SIG-M5 treated with dmso at 0.1 percent for 504 hours (cell line): Measurements from ENCODE around the gene CCNQ.

ENCODE experiments used
- DNase-seq: peaks from one replicate; lab custom pipeline; 2025; ENCODE audit not compliant: unreplicated experiment; lab: John Stamatoyannopoulos, UW

Gene CCNQ

DNA sequence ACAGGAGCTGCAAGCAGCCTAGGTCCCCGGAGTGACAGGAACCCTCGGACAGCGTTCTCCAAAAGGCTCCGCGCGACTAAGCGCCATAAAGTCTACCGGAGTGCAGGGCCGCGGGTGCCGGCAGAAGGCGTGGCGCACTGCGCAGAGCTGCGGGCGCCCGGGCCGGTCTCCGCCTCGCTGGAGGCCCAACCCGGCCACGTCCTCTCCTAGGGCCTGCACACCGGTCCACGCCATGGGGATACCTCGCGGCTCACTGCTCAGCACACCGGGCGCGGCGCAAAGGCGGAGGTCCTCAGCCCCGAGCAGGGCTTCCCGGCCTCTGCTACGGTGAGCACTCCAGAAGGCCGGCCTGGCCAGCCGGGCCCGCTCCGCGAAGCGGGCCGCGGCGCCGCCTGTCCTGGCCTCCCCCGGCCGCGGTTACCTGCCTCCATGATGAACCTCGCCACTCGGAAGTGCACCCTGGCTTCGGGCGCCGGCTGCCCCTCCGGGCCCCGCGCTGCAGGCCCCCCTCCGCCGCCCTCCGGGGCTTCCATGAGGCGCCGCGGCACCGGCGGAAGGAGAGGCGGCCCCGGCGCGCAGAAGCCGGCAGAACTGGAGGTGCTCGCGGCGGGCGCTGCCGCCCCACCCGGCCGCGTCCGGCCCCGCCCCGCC is at the start of gene CCNQ:
Gene CCNQ (minus strand): TSS at position 599 of the 651 bp plus-strand sequence. CDS start 66 bp downstream, at position 533.
- DNase-seq, result no peak

DNA sequence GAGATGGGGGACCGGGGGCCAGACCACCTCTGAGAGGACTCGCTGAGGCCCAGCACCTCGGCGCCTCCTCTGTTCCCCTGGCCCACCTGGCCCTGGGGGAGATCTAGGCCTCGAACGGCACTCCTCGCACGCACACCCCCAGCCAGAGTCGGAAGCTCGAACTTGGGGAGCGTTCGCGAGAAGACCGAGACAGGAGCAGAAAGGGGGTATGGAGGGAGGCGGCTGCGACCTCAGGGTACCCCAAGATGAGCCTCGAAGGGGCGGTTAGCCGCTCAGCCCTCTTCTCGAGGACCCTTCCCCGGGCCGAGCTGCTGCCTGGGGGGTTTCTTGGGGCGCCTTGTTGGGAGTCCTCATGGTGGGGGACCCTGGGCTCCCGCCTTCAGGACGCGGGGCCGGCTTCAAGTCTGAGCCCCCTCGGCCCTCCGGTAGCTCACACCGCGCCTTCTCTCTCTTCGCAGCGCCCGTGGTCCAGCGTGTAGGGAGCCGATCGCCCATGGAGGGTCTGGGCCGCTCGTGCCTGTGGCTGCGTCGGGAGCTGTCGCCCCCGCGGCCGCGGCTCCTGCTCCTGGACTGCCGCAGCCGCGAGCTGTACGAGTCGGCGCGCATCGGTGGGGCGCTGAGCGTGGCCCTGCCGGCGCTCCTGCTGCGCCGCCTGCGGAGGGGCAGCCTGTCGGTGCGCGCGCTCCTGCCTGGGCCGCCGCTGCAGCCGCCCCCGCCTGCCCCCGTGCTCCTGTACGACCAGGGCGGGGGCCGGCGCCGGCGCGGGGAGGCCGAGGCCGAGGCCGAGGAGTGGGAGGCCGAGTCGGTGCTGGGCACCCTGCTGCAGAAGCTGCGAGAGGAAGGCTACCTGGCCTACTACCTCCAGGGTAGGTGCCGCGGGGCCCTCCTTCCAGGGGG is 48.8 kb upstream of the CCNQ start:
- DNase-seq, result no peak

DNA sequence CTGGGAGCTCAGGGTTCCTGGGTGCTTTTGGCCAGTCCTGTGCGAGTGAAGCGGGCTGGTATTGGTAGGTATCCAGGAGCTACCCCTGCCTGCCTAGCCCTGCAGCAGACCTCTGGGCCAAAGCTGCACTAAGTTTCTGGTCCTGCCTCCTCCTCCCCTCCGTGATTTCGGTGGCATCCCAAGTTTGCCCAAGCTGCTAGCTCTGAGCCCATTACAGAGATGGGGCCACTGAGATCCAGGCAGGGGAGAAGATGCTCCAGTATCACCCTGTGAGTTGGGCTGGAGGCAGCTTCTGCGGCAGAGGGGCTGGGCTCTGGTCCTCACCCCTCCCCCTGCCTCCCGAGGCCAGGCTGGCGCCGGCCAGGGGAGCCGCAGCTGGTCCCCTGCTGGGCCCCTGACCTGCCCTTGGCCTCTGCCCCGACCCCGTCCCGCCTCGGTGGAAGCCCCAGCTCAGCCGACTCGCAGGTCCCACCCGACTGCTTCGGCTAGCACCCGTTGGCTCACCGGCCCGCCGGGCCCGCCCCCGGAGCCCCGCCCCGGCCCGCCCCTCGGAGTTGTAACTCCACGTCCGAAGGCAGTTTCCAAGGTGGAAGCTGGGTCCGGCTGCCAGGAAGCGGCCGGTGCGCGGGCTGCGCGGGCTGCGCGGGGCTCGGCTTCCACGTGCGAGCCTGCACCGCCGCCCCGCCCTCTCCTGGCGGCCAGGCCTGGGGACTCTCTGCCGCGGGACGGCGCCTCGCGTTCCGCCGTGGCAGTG is 47.9 kb upstream of the CCNQ start, which contains the start of gene DUSP9:
Gene DUSP9 (plus strand): TSS at position 584 of the 754 bp plus-strand sequence. CDS start 751 bp downstream, outside the sequence.
- DNase-seq, result no peak

DNA sequence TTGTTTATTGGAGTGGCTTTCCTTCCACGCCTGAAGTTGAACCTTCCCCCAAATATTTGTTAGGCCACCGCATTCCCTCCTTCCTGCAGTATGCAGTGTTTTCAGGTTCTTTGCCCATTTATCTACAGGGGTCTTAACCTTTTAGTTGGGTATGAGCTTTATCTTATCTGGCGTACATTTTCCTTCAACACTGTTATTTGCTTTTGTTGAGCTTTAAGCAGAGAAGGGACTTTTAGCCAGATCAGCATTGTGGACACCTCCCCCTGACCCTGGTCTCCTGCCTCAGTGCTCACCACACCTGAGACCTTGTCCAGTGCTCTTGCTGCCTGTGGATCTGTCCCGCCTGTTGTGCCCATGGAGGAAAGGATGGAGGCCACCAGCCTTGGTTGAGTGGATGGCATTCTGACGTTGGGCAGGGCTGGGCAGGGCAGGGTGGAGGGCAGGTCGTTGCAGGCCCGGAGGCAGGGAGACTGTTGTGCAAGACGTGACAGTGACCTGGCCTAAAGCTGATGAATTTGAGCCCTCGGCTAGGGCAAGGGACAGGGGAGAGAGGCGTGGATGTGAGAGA is 47.1 kb upstream of the CCNQ start:
- no peak for DNase-seq

DNA sequence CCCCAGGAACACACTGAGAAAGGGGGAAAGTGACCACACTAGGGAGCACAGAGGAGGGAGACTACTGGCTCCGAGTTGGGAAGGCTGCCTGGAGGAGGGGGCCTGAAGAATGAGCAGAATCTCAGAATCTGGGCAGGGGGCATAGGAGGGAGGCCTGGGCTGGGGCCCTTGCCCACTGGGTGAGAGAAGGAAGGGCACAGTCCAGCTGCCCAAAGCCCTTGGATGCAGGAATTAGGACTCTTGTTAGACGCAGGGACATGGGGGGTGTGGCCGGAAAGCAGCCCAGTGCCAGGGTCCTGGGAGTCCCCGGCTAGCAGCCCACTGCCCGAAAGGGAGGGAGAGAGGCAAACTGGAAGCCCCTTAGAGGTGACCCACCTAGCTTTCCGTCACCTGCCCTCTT is 46.2 kb upstream of the CCNQ start:
- DNase-seq, result no peak

DNA sequence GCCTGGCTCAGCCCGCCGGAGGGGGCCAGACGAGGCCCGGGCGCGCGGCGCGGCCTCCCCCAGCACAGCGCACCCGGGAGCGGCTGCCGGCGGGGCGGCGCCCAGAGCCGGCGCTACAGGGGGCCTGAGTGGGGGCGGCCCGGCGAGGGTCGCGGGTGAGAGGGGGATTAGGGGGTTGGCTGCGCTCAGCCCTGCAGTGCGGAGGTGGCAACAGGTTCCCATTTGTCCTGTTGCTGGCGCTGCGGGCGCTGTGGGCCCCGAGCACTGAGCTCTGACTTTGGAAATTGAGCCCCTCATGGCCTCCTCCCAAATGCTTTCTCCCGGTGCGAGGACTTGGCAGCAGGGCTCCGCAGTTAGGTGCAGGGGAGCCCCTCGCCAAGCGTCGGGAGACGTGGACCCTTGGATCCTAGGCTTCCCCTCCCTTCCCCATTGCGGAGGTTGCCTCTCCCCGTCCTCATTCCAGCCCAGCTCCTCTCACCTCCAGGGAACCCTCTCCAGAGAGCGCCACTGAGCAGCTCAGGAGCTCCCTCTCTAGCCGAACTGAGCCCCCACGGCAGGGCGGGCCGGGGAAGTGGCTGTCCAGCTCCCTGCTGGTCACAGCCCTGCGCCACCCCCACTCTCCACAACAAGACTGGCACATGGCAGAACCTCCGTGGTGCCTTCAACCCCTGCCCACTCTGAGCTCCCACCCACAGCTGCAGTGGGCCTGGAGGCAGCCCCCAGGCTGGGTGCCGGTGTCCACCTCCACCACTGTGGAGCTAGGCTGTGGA is 45.6 kb upstream of the CCNQ start:
- no peak for DNase-seq

DNA sequence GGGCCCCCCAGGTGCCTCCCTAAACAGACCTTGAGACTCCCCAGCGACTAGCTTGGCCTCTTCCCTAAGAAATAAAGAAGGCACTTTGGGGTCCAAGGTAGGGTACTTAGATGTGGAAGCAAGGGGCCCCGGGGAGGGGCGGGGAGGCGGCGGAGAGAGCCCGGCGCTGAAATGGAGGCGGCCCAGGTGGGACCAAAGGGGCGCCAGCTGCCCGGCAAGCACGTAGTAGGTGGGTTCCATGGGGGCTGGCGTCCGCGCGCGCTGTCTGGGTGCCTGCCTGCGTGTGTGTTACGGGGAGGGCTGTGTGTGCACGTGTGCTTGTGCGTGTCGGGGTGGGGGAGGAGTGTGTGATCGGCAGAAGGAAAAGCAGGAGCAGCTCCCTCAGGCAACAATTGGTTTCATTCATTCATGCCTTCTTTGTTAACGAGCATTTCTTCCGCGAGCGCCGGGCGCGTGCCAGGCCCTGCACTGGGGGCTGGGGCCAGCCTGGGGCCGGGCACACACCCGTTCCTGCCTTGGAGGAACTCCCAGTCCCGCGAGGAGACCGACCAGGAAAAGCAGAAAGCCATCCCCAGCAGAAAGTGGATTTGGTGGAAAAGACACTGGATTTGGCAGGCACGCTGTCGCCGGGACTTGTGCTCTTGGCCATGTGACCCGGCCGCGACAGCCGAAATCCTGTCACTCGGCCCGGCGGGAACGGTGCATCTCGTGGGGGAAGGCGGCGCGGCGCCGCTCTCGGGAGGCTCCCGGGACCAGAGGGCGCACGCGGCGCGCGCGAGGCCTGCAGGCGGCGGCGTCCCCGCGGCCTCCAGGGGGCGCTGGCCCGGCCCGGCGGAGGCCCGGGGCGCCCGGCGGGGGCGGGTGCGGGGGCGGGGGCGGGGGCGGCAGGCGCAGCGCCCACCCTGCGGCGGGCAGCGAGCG is 44.8 kb upstream of the CCNQ start:
- no peak for DNase-seq

DNA sequence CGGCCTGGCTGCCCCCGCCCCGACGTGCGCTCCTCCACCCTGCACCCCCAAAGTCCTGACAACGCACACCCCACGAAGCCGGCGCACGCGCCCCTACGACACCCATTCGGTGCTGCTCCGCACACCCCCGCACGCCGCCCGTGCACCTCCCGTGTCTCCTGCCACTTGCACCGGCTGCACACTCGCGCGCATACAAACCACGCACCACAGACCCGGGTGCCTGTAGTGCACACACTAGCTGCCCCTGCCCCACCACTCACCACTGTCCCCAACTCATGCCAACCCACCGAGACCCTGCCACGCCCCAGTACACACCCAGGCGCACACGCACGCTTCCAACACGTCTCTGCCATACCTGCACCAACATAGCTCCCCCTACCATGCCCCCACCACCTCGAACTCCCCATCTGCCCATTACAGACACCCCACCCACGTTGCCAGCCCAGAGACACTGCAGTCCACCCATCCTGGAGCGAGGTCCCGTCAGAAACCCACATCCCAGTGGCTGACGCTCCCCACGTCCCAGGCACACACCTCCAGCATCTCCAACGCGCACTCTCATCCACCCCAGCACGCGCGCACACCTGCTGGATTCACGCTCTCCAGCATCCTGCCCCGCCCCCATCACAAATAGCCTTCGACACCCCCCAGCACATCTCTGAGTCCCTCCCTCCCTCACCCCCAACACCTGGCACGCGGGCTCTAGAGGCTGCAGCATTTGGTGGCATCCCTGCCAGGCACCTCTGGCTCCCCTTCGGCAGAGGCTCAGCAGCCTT is 43.9 kb upstream of the CCNQ start:
- no peak for DNase-seq

DNA sequence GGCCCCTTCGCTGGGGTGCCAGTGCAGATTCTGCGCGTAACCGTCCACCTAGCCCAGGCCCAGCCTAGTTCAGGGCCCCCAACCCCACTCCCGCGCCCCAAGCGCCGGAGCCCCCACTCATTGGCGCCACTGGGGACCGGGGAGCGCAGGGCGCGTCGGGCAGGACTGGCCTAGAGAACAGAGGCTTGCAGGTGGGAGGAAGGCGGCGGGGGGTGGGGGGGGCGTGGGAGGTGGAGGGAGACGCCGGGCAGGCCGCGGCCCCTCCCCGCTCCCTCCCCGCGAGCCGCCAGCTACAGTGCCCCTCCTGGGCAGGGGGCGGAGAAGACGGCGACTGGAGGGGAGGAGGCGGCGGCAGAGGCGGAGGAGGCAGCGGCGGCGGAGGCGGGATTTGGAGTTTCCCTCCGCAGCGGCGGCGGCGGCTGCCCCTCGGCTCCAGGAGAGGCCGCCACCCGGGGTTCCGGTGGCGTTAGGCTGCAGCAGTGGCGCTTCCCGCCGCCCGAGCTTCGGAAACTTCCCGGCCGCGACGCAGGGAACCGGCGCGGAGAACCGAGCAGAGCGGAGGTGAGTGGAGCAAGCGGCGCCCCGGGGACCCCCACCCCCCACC is 43.2 kb upstream of the CCNQ start:
- DNase-seq, result no peak

DNA sequence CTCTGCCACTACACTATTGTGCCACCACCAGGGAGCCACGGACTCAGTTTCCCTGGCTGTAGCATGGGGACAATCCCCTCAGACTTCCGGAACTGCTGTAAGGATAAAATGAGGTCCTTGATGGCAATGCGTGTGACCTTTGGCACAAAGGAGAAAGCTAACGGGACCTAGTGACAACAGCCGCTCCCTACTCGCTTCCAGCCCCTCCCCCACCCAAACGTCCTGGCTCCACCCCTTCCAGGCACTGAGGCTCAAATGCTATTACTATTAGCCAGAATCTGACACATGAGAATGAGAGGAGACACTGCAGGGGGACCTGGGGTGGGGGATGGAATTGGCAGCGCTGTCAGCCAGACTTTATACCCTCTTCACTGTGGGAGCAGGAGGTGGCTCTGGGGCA is 42.7 kb upstream of the CCNQ start:
- DNase-seq, result no peak

DNA sequence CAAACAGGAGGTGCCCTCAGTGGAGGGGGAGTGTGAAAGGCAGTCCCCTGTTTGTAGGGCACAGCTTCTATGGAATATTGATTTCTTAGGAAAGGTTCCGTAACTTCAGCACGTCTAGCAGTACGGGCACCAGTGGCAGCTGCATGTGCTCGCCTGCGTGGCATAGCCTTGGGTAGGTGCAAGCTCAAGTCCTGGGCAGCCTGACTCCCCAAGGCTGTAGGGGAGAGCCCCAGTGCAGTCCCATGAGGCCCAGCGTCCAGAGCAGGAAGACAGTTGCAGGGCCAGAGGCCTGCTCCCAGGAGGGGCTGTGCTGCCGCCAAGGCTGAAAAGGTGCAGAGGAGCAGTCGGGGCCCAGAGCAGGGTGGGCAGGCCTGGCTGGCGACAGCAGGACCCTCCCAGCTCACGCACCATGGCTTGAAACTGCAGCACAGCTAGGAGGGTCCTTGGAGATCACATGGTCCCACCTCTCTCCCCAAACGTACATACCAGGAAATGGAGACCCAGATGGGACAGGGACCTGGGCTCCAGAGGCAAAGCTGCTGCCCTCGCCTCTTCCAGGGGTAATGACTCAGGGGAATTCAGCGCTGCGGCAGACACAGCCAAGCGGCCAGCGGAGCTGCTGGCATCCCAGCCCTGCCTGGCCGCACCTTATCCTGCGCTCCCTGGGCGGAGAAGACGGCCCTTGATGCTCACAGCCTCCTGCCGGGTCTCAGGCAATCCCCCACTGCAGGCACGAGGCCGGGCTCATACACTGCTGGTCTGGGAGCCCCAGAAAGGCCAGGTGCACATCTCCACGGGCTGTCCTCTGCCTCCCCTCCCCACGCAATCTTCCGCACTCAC is 42.0 kb upstream of the CCNQ start:
- no peak for DNase-seq

DNA sequence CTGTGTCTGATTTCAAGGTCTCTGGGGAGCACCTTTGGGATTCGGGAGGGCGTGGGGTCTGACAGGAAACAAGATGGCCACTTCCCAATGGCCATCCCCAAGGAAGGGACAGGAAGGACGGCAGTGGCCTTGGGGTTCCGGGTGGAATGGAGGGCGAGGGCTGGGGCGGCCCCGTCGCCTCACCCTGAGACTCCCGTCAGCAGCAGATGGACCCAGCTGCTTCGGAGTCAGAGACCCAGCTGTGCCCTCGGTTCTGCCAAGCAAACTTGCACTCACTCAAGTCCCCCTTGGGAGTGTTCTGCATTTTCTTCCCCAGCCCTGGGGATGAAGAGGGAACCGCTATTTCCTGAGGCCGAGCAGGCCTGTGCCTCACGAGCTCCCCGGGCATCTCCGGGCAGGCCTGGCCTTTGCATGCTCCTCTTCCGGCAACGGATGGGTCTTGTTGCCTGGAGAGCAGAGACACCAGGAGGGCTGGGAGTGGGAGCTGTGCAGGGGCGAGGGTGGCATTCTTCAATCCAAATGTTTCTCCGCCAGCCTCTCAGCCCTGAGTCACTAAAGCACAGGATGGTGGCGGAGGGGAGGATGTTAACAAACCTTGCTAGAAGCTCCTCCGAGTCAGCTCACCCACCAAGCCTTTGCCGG is 41.2 kb upstream of the CCNQ start:
- DNase-seq, result no peak

DNA sequence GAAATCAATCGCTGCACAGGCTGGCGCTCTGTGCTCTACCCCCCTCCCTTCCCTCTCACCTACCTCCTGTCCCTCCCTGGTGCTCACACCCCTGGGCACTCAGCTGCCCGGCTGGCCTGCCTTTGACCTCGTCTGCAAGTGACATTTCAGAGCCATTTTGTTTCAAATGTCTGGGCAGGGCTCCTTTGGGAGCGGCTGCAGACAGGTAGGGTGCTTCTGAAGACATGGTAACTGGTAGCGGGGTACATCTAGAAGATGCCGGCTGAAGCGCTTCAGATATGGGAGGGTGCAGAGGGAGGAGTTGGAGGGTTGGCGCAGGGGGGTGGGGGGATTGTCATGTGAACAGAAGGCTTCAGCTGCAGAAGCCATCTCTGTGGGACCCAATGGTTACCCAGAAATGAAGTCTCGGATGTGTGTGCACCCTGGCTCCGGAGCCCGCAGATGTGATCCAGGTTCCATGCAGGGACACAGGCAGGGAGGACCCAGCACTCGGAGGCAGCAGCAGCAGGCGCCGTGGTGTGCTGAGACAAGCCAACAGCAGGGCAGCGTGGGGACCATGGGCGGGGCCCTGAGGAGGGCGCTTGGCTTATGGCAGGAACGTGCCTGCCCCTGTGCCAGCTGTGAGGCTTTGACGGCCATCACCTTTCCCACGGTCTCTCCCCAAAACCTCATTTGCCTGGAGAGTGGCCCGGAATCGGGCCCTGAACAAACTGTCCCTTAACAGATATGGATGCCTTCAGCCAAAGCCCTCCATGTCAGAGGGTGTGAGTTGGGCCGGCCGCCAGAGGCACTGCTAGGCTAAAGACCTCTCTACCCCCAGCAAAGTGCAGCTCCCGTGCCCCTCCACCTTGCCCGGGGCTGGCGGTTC is 40.5 kb upstream of the CCNQ start:
- DNase-seq, result no peak

DNA sequence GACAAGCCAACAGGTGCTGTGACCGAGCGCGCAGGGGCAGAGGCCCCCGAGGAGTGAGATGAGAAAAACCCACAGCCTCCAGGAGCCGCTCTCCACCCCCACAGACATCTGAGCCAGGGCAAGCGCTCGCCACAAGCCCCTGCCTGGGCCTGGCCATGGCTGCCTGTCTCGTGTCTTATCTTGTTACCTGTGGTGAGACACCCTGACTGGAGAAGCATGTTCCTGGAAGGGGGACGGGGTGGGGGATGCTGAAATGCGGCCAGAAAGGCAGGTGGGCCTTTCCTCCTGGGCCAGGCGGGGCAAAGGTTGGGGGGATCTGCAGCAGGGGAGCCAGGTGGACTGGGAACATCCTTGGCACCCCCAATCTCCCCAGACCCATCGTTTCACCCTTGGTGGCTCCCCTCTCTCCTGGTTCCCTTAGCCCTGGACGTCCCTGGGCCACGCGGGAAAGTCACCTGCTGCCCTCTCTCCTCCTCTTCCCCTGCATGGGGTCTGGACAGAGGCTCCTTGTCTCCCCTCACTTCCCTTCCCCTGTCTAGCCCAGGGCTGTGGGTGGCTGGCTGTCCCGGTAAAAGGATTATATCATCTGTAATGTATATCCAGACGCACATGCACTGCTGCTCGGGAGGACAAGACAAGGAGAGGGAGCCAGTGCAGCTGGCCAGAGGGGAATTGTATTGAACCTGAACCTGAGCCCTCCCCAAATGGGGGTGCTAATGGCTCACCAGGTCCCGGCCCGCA is 39.7 kb upstream of the CCNQ start:
- no peak for DNase-seq

DNA sequence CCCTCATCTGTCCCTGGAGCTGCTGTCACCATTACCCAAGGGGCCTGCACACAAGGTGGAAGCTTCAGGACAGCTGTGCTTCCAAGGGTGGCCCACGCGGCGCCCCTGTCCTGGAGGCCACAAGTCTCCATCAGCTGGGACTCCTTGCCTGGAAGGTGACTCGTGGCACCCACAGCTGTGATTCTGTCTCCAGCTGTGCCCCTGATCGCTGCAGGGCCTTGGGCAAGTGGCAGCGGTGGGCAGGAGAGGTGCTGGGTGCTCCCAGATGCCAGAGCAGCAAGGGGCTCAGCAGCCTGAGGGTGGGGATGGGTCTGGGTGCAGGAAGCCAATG is 39.1 kb upstream of the CCNQ start:
- DNase-seq, result no peak
